SK-N-SH (cell line): ENCODE data around the gene CLIC1.

Experiments
- CTCF ChIP-seq: fragments of 200-600 bp; sonication (generic); IDR thresholded peaks from 2 replicates; pipeline ENCODE4 v1.6.1; 2017; ENCODE audit warnings: antibody characterized with exemption, mild to moderate bottlenecking, moderate library complexity
- EP300 ChIP-seq, 2 experiments: IDR thresholded peaks; 2 replicates each; pipeline versions ENCODE4 v1.4.0 to v1.6.1; 2012; ENCODE audit warnings: borderline replicate concordance in 1 of 2, low read depth in 1 of 2, low read length in 1 of 2
- FOXM1 ChIP-seq: IDR thresholded peaks from 2 replicates; pipeline ENCODE4 v1.4.0; 2012; ENCODE audit warnings: low read depth, mild to moderate bottlenecking
- JUND ChIP-seq: IDR thresholded peaks from 2 replicates; pipeline ENCODE4 v1.4.0; 2012
- NFIC ChIP-seq: IDR thresholded peaks from 2 replicates; pipeline ENCODE4 v1.4.0; 2012; ENCODE audit warnings: borderline replicate concordance
- POLR2AphosphoS5 ChIP-seq: IDR thresholded peaks from 2 replicates; pipeline ENCODE4 v1.6.1; 2012; ENCODE audit warnings: low read depth, low read length
- RAD21 ChIP-seq: IDR thresholded peaks from 2 replicates; pipeline ENCODE4 v1.6.1; 2012; ENCODE audit warnings: mild to moderate bottlenecking, low read length
- TAF1 ChIP-seq: IDR thresholded peaks from 2 replicates; pipeline ENCODE4 v1.6.1; 2012; ENCODE audit warnings: low read depth, mild to moderate bottlenecking, low read length, moderate library complexity, borderline replicate concordance
- YY1 ChIP-seq: IDR thresholded peaks from 2 replicates; pipeline ENCODE4 v1.4.0; 2012; ENCODE audit warnings: low read depth, mild to moderate bottlenecking
- TF ChIP-seq, protein P1 (sequence below): IDR thresholded peaks from 2 replicates; pipeline ENCODE4 v1.6.1; 2012; ENCODE audit warnings: mild to moderate bottlenecking, low read depth, low read length, moderate library complexity
- TF ChIP-seq, protein P2 (sequence below): IDR thresholded peaks from 2 replicates; pipeline ENCODE4 v1.4.0; 2012; ENCODE audit warnings: low read depth, borderline replicate concordance

- TF ChIP-seq CTCF (no peak), POLR2AphosphoS5 (no peak), TAF1 (no peak), EP300 (IDR thresholded peaks at IDR 0.05; ENCODE audit: borderline replicate concordance in 1 of 2, low read depth in 1 of 2, low read length in 1 of 2) (no peak), JUND (no peak), NFIC (no peak), YY1 (no peak), RAD21 (no peak), FOXM1 (no peak)
- TF ChIP-seq, protein P1, sequence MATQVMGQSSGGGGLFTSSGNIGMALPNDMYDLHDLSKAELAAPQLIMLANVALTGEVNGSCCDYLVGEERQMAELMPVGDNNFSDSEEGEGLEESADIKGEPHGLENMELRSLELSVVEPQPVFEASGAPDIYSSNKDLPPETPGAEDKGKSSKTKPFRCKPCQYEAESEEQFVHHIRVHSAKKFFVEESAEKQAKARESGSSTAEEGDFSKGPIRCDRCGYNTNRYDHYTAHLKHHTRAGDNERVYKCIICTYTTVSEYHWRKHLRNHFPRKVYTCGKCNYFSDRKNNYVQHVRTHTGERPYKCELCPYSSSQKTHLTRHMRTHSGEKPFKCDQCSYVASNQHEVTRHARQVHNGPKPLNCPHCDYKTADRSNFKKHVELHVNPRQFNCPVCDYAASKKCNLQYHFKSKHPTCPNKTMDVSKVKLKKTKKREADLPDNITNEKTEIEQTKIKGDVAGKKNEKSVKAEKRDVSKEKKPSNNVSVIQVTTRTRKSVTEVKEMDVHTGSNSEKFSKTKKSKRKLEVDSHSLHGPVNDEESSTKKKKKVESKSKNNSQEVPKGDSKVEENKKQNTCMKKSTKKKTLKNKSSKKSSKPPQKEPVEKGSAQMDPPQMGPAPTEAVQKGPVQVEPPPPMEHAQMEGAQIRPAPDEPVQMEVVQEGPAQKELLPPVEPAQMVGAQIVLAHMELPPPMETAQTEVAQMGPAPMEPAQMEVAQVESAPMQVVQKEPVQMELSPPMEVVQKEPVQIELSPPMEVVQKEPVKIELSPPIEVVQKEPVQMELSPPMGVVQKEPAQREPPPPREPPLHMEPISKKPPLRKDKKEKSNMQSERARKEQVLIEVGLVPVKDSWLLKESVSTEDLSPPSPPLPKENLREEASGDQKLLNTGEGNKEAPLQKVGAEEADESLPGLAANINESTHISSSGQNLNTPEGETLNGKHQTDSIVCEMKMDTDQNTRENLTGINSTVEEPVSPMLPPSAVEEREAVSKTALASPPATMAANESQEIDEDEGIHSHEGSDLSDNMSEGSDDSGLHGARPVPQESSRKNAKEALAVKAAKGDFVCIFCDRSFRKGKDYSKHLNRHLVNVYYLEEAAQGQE = no peak
- TF ChIP-seq, protein P2, sequence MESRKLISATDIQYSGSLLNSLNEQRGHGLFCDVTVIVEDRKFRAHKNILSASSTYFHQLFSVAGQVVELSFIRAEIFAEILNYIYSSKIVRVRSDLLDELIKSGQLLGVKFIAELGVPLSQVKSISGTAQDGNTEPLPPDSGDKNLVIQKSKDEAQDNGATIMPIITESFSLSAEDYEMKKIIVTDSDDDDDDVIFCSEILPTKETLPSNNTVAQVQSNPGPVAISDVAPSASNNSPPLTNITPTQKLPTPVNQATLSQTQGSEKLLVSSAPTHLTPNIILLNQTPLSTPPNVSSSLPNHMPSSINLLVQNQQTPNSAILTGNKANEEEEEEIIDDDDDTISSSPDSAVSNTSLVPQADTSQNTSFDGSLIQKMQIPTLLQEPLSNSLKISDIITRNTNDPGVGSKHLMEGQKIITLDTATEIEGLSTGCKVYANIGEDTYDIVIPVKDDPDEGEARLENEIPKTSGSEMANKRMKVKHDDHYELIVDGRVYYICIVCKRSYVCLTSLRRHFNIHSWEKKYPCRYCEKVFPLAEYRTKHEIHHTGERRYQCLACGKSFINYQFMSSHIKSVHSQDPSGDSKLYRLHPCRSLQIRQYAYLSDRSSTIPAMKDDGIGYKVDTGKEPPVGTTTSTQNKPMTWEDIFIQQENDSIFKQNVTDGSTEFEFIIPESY = no peak
Measured at GRCh38 chr6:31686483-31686882, 49.8 kb downstream of the CLIC1 start.
